SK-N-SH (cell line): ENCODE data around the gene MGLL. TPM values are rescaled to one million over a fixed set of nuclear protein-coding genes. Genes with fewer than 3 reads are reported as not detected.

Experiments
- CTCF ChIA-PET: fragments of 300-600, 350-600 bp; formaldehyde crosslinking; extraction: SDS; loops from one replicate; lab custom pipeline; 2021; lab: Yijun Ruan, JAX
- POLR2A ChIA-PET: fragments of 350-600 bp; sonication (Branson Sonifier 250); formaldehyde crosslinking; extraction: SDS; loops from one replicate; lab custom pipeline; 2020; ENCODE audit warnings: antibody characterized with exemption, inconsistent platforms; lab: Yijun Ruan, JAX
- DNase-seq: peaks from one replicate; pipeline ENCODE4 v3.0.0; 2012
- H2AFZ ChIP-seq: fragments of 200-600 bp; sonication (generic); 2 replicates; pipeline ENCODE4 v1.8.1; 2016; ENCODE audit warnings: antibody characterized with exemption, mild to moderate bottlenecking, low read depth
- H3F3A ChIP-seq: fragments of 200-600 bp; sonication (generic); replicated peaks from 2 replicates; pipeline ENCODE3; 2016; ENCODE audit warnings: antibody characterized with exemption, mild to moderate bottlenecking; ENCODE audit not compliant: insufficient read depth
- H3K27ac ChIP-seq, 2 experiments: fragments of 200-500 bp in 1 of 2; fragments of 200-600 bp in 1 of 2; sonication (Bioruptor generic) in 1 of 2; sonication (generic), shearing (Covaris generic) in 1 of 2; 2 replicates each; pipeline versions ENCODE4 v1.5.1 to v1.6.1; 2014 to 2016; ENCODE audit warnings: low read depth in 2 of 2, inconsistent platforms in 1 of 2, low read length in 1 of 2, mild to moderate bottlenecking in 1 of 2, mixed read lengths in 1 of 2
- H3K27me3 ChIP-seq: fragments of 200-600 bp; sonication (generic), shearing (Covaris generic); 2 replicates; pipeline ENCODE4 v1.6.1; 2016; ENCODE audit warnings: mixed run types; ENCODE audit not compliant: insufficient read depth
- H3K36me3 ChIP-seq, 2 experiments: fragments of 200-500 bp in 1 of 2; fragments of 200-600 bp in 1 of 2; sonication (Bioruptor generic) in 1 of 2; sonication (generic) in 1 of 2; replicated peaks in 1 of 2; 2 replicates each; pipeline versions ENCODE3 to v1.5.1; 2014 to 2016; ENCODE audit warnings: low read length in 1 of 2, mild to moderate bottlenecking in 1 of 2; ENCODE audit not compliant: insufficient read depth in 2 of 2, control insufficient read depth in 1 of 2
- H3K4me1 ChIP-seq, 2 experiments: fragments of 200-500 bp in 1 of 2; fragments of 200-600 bp in 1 of 2; sonication (Bioruptor generic) in 1 of 2; sonication (generic), shearing (Covaris generic) in 1 of 2; 2 replicates each; pipeline versions ENCODE4 v1.5.1 to v1.6.1; 2014 to 2016; ENCODE audit warnings: low read depth in 1 of 2, low read length in 1 of 2, mixed run types in 1 of 2; ENCODE audit not compliant: insufficient read depth in 2 of 2, control insufficient read depth in 1 of 2
- H3K4me2 ChIP-seq: fragments of 200-600 bp; sonication (generic), shearing (Covaris generic); 2 replicates; pipeline ENCODE4 v1.6.1; 2017; ENCODE audit warnings: mixed run types
- H3K4me3 ChIP-seq, 2 experiments: fragments of 200-500 bp in 1 of 2; fragments of 200-600 bp in 1 of 2; sonication (Bioruptor generic) in 1 of 2; sonication (generic), shearing (Covaris generic) in 1 of 2; 2 replicates each; pipeline versions ENCODE4 v1.5.1 to v1.8.1; 2014 to 2016; ENCODE audit warnings: low read depth in 2 of 2, inconsistent platforms in 1 of 2, low read length in 1 of 2, mild to moderate bottlenecking in 1 of 2, mixed read lengths in 1 of 2, moderate library complexity in 1 of 2
- H3K79me2 ChIP-seq: fragments of 200-600 bp; sonication (generic); 2 replicates; pipeline ENCODE4 v1.8.1; 2017; ENCODE audit warnings: mild to moderate bottlenecking; ENCODE audit not compliant: insufficient read depth
- H3K9ac ChIP-seq: fragments of 200-600 bp; sonication (generic); 2 replicates; pipeline ENCODE4 v1.6.1; 2017; ENCODE audit warnings: mixed run types
- H3K9me2 ChIP-seq: fragments of 200-600 bp; sonication (generic); 2 replicates; pipeline ENCODE4 v1.6.1; 2017; ENCODE audit warnings: mixed run types
- H3K9me3 ChIP-seq: fragments of 200-600 bp; sonication (generic); 2 replicates; pipeline ENCODE4 v1.6.1; 2017; ENCODE audit warnings: mixed run types, mild to moderate bottlenecking, moderate library complexity
- H4K20me1 ChIP-seq: fragments of 200-600 bp; sonication (generic); 2 replicates; pipeline ENCODE4 v1.6.1; 2017; ENCODE audit warnings: mild to moderate bottlenecking, mixed run types; ENCODE audit not compliant: insufficient read depth
- CHD2 ChIP-seq: fragments of 150-350 bp; IDR thresholded peaks from 2 replicates; pipeline ENCODE4 v1.6.1; 2018; ENCODE audit warnings: low read length; ENCODE audit not compliant: partially characterized antibody
- ELF1 ChIP-seq: IDR thresholded peaks from 2 replicates; pipeline ENCODE4 v1.4.0; 2012
- EP300 ChIP-seq, 2 experiments: IDR thresholded peaks; 2 replicates each; pipeline versions ENCODE4 v1.4.0 to v1.6.1; 2012; ENCODE audit warnings: borderline replicate concordance in 1 of 2, low read depth in 1 of 2, low read length in 1 of 2
- FOSL2 ChIP-seq: IDR thresholded peaks from 2 replicates; pipeline ENCODE4 v1.4.0; 2012; ENCODE audit warnings: low read depth, mild to moderate bottlenecking, moderate library complexity, borderline replicate concordance
- IRF3 ChIP-seq: fragments of 150-350 bp; IDR thresholded peaks from 2 replicates; pipeline ENCODE4 v1.6.1; 2016; ENCODE audit warnings: mild to moderate bottlenecking, low read depth, low read length
- JUND ChIP-seq: IDR thresholded peaks from 2 replicates; pipeline ENCODE4 v1.4.0; 2012
- MAX ChIP-seq: IDR thresholded peaks from 2 replicates; pipeline ENCODE4 v1.4.0; 2012; ENCODE audit warnings: low read depth
- MXI1 ChIP-seq: IDR thresholded peaks from 2 replicates; pipeline ENCODE4 v1.6.1; 2012; ENCODE audit warnings: mild to moderate bottlenecking, low read depth, low read length, improper control_type of control experiment
- NFIC ChIP-seq: IDR thresholded peaks from 2 replicates; pipeline ENCODE4 v1.4.0; 2012; ENCODE audit warnings: borderline replicate concordance
- RCOR1 ChIP-seq: fragments of 150-350 bp; IDR thresholded peaks from 2 replicates; pipeline ENCODE4 v1.6.1; 2017; ENCODE audit warnings: antibody characterized with exemption, low read length
- REST ChIP-seq: IDR thresholded peaks from 2 replicates; pipeline ENCODE4 v1.6.1; 2012; ENCODE audit warnings: mild to moderate bottlenecking, low read depth, low read length, moderate library complexity
- SMC3 ChIP-seq: IDR thresholded peaks from 2 replicates; pipeline ENCODE4 v1.6.1; 2012; ENCODE audit warnings: low read depth, low read length, improper control_type of control experiment
- TAF1 ChIP-seq: IDR thresholded peaks from 2 replicates; pipeline ENCODE4 v1.6.1; 2012; ENCODE audit warnings: low read depth, mild to moderate bottlenecking, low read length, moderate library complexity, borderline replicate concordance
- TCF12 ChIP-seq: IDR thresholded peaks from 2 replicates; pipeline ENCODE4 v1.4.0; 2012
- USF1 ChIP-seq: IDR thresholded peaks from 2 replicates; pipeline ENCODE4 v1.4.0; 2012; ENCODE audit warnings: low read depth, borderline replicate concordance
- WGBS: methylation state at CpG from one replicate; pipeline ENCODE4 v1.1.6; 2017; ENCODE audit warnings: low lambda C conversion rate; 5-methylcytosine and 5-hydroxymethylcytosine counted together
- polyA plus RNA-seq, 3 experiments: library from polyadenylated mRNA; depleted of rRNA; stranded (reverse); fragments of >200 nt; gene quantifications; 2 replicates each; pipeline ENCODE4 v1.2.3, GENCODE V29; 2012

MGLL gene
- polyA plus RNA-seq, 1 of the 3 experiments (the other 2 are of a cell fraction), result 2.2 TPM

- ChIA-PET POLR2A (no interaction called here), CTCF (interaction anchor here (0.7 to 3.4 kb wide), 5 partner anchors 17 to 310 kb away, joined by 3 to 35 read pairs (median 8); no protein-coding TSS in a partner anchor)
- TF ChIP-seq ELF1 (no peak), TCF12 (no peak), IRF3 (no peak), NFIC (no peak), EP300 (IDR thresholded peaks at IDR 0.05; ENCODE audit: borderline replicate concordance in 1 of 2, low read depth in 1 of 2, low read length in 1 of 2) (no peak), JUND (no peak)
- Histone ChIP-seq H3K4me1 (peaks cover 0 to 25% of the 10 kb centered on the region in 2 experiments; a peak in 2 of 4 replicates), H4K20me1 (no peaks in the 10 kb centered on the region), H3F3A (peaks cover 4% of the 10 kb centered on the region), H3K79me2 (no peaks in the 10 kb centered on the region), H3K27ac (no peak overlapping the region), H3K36me3 (no peaks in the 10 kb centered on the region), H2AFZ (no peak overlapping the region), H3K4me3 (no peak overlapping the region), H3K4me2 (no peak overlapping the region), H3K27me3 (no peaks in the 10 kb centered on the region), H3K9ac (no peak overlapping the region), H3K9me3 (no peaks in the 10 kb centered on the region), H3K9me2 (no peaks in the 10 kb centered on the region)
- WGBS, result 98% methylated on average over 3 of the region's 4 CpGs
- DNase-seq, result no peak
Measured at GRCh38 chr3:127650236-127650635, 172.1 kb downstream of the MGLL start.

GRCh38 chr3:127647845-127648204, 174.5 kb downstream of the MGLL start:
- peaks cover 0 to 25% of the 10 kb centered on the region in 2 experiments; a peak in 2 of 4 replicates for H3K4me1 ChIP-seq
- H3K9me2 ChIP-seq, result no peaks in the 10 kb centered on the region
- ChIA-PET POLR2A (interaction anchor here (1.1 kb wide), 1 partner anchor 14 kb away, joined by 3 read pairs; no protein-coding TSS in a partner anchor), CTCF (interaction anchor here (0.9 to 2.4 kb wide), 8 partner anchors 24 to 323 kb away, joined by 3 to 14 read pairs (median 4); no protein-coding TSS in a partner anchor)
- no peaks in the 10 kb centered on the region for H3F3A ChIP-seq
- DNase-seq, result no peak
- no peaks in the 10 kb centered on the region for H3K79me2 ChIP-seq
- peak overlapping the region in 1 of 2 experiments; percentile 48; a peak in 2 of 4 replicates for H3K27ac ChIP-seq
- no peaks in the 10 kb centered on the region for H3K36me3 ChIP-seq
- H3K27me3 ChIP-seq, result no peaks in the 10 kb centered on the region
- TF ChIP-seq IRF3, result no peak
- TF ChIP-seq MAX, result no peak
- no peak for TF ChIP-seq USF1
- TF ChIP-seq REST, result no peak
- no peak for TF ChIP-seq MXI1
- TF ChIP-seq JUND, result no peak
- no peak for TF ChIP-seq SMC3
- TF ChIP-seq TCF12, result no peak
- no peak for TF ChIP-seq RCOR1
- no peak for TF ChIP-seq CHD2
- TF ChIP-seq TAF1, result no peak
- no peak for TF ChIP-seq FOSL2
- no peak overlapping the region for H3K4me3 ChIP-seq
- H3K9me3 ChIP-seq, result no peaks in the 10 kb centered on the region
- H3K9ac ChIP-seq, result no peak overlapping the region
- no peak overlapping the region for H2AFZ ChIP-seq
- no peak overlapping the region for H3K4me2 ChIP-seq
- H4K20me1 ChIP-seq, result no peaks in the 10 kb centered on the region
